Left renal pelvis (tissue), 4 donors: ENCODE measurements around the gene MPRIP. TPM values are rescaled to one million over a fixed set of nuclear protein-coding genes. Genes with fewer than 3 reads are reported as not detected.
"Not testable (repeated sequence)": the region's sequence is repeated elsewhere in the genome, so short reads cannot be mapped to it uniquely, and the experiment has no call there.

Experiments used
- DNase-seq, 4 donors: peaks; one replicate each; pipeline ENCODE4 v3.0.0-alpha.2; 2013; ENCODE audit warnings: low read depth in 4 of 4, low spot score in 3 of 4
- polyA plus RNA-seq, 4 donors: library from polyadenylated mRNA; unstranded; fragments of 120-200 nt; gene quantifications; one replicate each; pipeline ENCODE4 v1.2.1, GENCODE V29; 2013; ENCODE audit not compliant: insufficient read length in 4 of 4

Gene MPRIP
- polyA plus RNA-seq, 4 donors: 144 to 180 (median 161) TPM

GRCh38 chr17:17176341-17176740 lies 134.1 kb downstream of the MPRIP start:
- no peak for DNase-seq

GRCh38 chr17:17177176-17177575 lies 134.9 kb downstream of the MPRIP start:
- no peak for DNase-seq

- DNase-seq: no peak
Measured at GRCh38 chr17:17179371-17179827, 137.1 kb downstream of the MPRIP start.

GRCh38 chr17:17180141-17180603 lies 137.9 kb downstream of the MPRIP start:
- DNase-seq: no peak

GRCh38 chr17:17180741-17181525 lies 138.7 kb downstream of the MPRIP start:
- DNase-seq: no peak

GRCh38 chr17:17181666-17182597 lies 139.7 kb downstream of the MPRIP start:
- DNase-seq: no peak

- DNase-seq: no peak
Measured at GRCh38 chr17:17182598-17183136, 140.4 kb downstream of the MPRIP start.

GRCh38 chr17:17183744-17184143 lies 141.5 kb downstream of the MPRIP start:
- DNase-seq: no peak

GRCh38 chr17:17184985-17185757 lies 142.9 kb downstream of the MPRIP start:
- not testable (repeated sequence) for DNase-seq

- DNase-seq: no peak
Measured at GRCh38 chr17:17186051-17186450, 143.8 kb downstream of the MPRIP start.

- DNase-seq: no peak
Measured at GRCh38 chr17:17186551-17187505, 144.6 kb downstream of the MPRIP start.

- no peak for DNase-seq
Measured at GRCh38 chr17:17188586-17188985, 146.3 kb downstream of the MPRIP start.

- DNase-seq: no peak
Measured at GRCh38 chr17:17189559-17189958, 147.3 kb downstream of the MPRIP start.

GRCh38 chr17:17190188-17190587 lies 147.9 kb downstream of the MPRIP start:
- DNase-seq: no peak

GRCh38 chr17:17191346-17191792 lies 149.1 kb downstream of the MPRIP start:
- DNase-seq: no peak

- DNase-seq: no peak
Measured at GRCh38 chr17:17191961-17192381, 149.7 kb downstream of the MPRIP start.

- not testable (repeated sequence) for DNase-seq
Measured at GRCh38 chr17:17195466-17195865, 153.2 kb downstream of the MPRIP start.

GRCh38 chr17:17196776-17197175 lies 154.5 kb downstream of the MPRIP start:
- no peak for DNase-seq

GRCh38 chr17:17198281-17198680 lies 156.0 kb downstream of the MPRIP start:
- DNase-seq: no peak
